Endodermal cell (in vitro differentiated cells): ENCODE data around the gene SLC35E4. TPM values are rescaled to one million over a fixed set of nuclear protein-coding genes. Genes with fewer than 3 reads are reported as not detected.

Experiments used
- DNase-seq: peaks from one replicate; pipeline ENCODE4 v3.0.0-alpha.2; 2017
- H3K27ac ChIP-seq: 2 replicates; pipeline ENCODE4 v1.5.1; 2013; ENCODE audit warnings: mild to moderate bottlenecking, low read depth, low read length, moderate library complexity
- H3K27me3 ChIP-seq: 2 replicates; pipeline ENCODE4 v1.6.1; 2013; ENCODE audit warnings: mild to moderate bottlenecking, low read length, moderate library complexity; ENCODE audit not compliant: insufficient read depth, control insufficient read depth, poor library complexity, severe bottlenecking
- H3K36me3 ChIP-seq: 2 replicates; pipeline ENCODE4 v1.7.0; 2013; ENCODE audit warnings: mild to moderate bottlenecking, low read length, moderate library complexity; ENCODE audit not compliant: control insufficient read depth, insufficient read depth
- H3K4me1 ChIP-seq: one replicate; pipeline ENCODE4 v1.7.0; 2013; ENCODE audit warnings: low read length; ENCODE audit not compliant: control insufficient read depth, insufficient read depth
- H3K4me3 ChIP-seq: 2 replicates; pipeline ENCODE4 v1.5.1; 2013; ENCODE audit warnings: mild to moderate bottlenecking, low read length, moderate library complexity
- H3K9ac ChIP-seq: 2 replicates; pipeline ENCODE4 v1.6.1; 2013; ENCODE audit warnings: mild to moderate bottlenecking, low read length, moderate library complexity; ENCODE audit not compliant: poor library complexity, severe bottlenecking; ENCODE audit errors: extremely low read depth
- H3K9me3 ChIP-seq: 2 replicates; pipeline ENCODE4 v1.6.1; 2013; ENCODE audit warnings: mild to moderate bottlenecking, low read length, moderate library complexity; ENCODE audit not compliant: control insufficient read depth
- H3K27ac Mint-ChIP-seq: 2 replicates; pipeline ENCODE4 v1.8.0; 2020; ENCODE audit warnings: mixed read lengths
- H3K27me3 Mint-ChIP-seq: 2 replicates; pipeline ENCODE4 v1.8.0; 2021; ENCODE audit warnings: mild to moderate bottlenecking, mixed read lengths; ENCODE audit not compliant: insufficient read depth
- H3K36me3 Mint-ChIP-seq: 2 replicates; pipeline ENCODE4 v1.8.0; 2020; ENCODE audit warnings: low read depth, mixed read lengths
- H3K4me1 Mint-ChIP-seq: 2 replicates; pipeline ENCODE4 v1.8.0; 2020; ENCODE audit warnings: mixed read lengths
- H3K4me3 Mint-ChIP-seq: 2 replicates; pipeline ENCODE4 v1.8.0; 2020; ENCODE audit warnings: mild to moderate bottlenecking, moderate library complexity, mixed read lengths
- H3K9me3 Mint-ChIP-seq: 2 replicates; pipeline ENCODE4 v1.8.0; 2020; ENCODE audit warnings: mild to moderate bottlenecking, mixed read lengths
- CTCF ChIP-seq: fragments of 200-600 bp; sonication (generic); conservative IDR thresholded peaks from 2 replicates; pipeline ENCODE4 v1.5.0; 2021; ENCODE audit warnings: antibody characterized with exemption, mild to moderate bottlenecking
- WGBS, 2 experiments: methylation state at CpG; one replicate each; pipeline versions ENCODE4 v1.1.5 to v1.1.7; 2013; ENCODE audit warnings: missing lambda C conversion rate in 2 of 2, mixed read lengths in 1 of 2; ENCODE audit not compliant: insufficient coverage in 1 of 2, insufficient read length in 1 of 2; 5-methylcytosine and 5-hydroxymethylcytosine counted together
- total RNA-seq, 2 donors: library from RNA; stranded (reverse); fragmentation: NEBNext Ultra II Directional in 1 of 2; extraction: Animal tissue kit (Norgen Biotek cat#: 25700) in 1 of 2; gene quantifications; 2 replicates in 1 of 2; 3 replicates in 1 of 2; pipeline ENCODE4 v1.2.1, GENCODE V29; 2021

Gene SLC35E4
- total RNA-seq, 2 donors from 2014 or later: 2.3 to 3.9 TPM

- H3K4me1 ChIP-seq: no peaks in the 10 kb centered on the region
- TF ChIP-seq CTCF: no peak
- no peak overlapping the region for H3K4me3 ChIP-seq
- no peak overlapping the region for H3K27ac Mint-ChIP-seq
- H3K9me3 ChIP-seq: no peaks in the 10 kb centered on the region
- H3K36me3 ChIP-seq: no peaks in the 10 kb centered on the region
- H3K27ac ChIP-seq: no peak overlapping the region
- H3K27me3 ChIP-seq: no peaks in the 10 kb centered on the region
- 91 to 100% methylated on average over 2 of the region's 2 CpGs for WGBS, 2 experiments
- no peaks in the 10 kb centered on the region for H3K9me3 Mint-ChIP-seq
- H3K27me3 Mint-ChIP-seq: peaks cover 11% of the 10 kb centered on the region
- H3K4me1 Mint-ChIP-seq: peaks cover 7% of the 10 kb centered on the region
- no peak for DNase-seq
- no peak overlapping the region for H3K9ac ChIP-seq
- H3K36me3 Mint-ChIP-seq: no peaks in the 10 kb centered on the region
- H3K4me3 Mint-ChIP-seq: no peak overlapping the region
Observed at GRCh38 chr22:30681831-30682230, 46.2 kb downstream of the SLC35E4 start.

GRCh38 chr22:30685178-30685577, 49.6 kb downstream of the SLC35E4 start:
- TF ChIP-seq CTCF: no peak
- no peaks in the 10 kb centered on the region for H3K27me3 ChIP-seq
- no peaks in the 10 kb centered on the region for H3K4me1 ChIP-seq
- Mint-ChIP-seq H3K36me3 (no peaks in the 10 kb centered on the region), H3K9me3 (no peaks in the 10 kb centered on the region), H3K27me3 (peaks cover 3% of the 10 kb centered on the region), H3K4me3 (no peak overlapping the region), H3K4me1 (peaks cover 4% of the 10 kb centered on the region), H3K27ac (no peak overlapping the region)
- 93 to 100% methylated on average over 1 to 7 of the region's 7 CpGs for WGBS, 2 experiments
- H3K9me3 ChIP-seq: no peaks in the 10 kb centered on the region
- no peak overlapping the region for H3K4me3 ChIP-seq
- H3K27ac ChIP-seq: no peak overlapping the region
- H3K36me3 ChIP-seq: no peaks in the 10 kb centered on the region
- DNase-seq: no peak
- H3K9ac ChIP-seq: no peak overlapping the region

GRCh38 chr22:30687358-30687757, 51.8 kb downstream of the SLC35E4 start:
- H3K36me3 ChIP-seq: no peaks in the 10 kb centered on the region
- Mint-ChIP-seq H3K36me3 (no peaks in the 10 kb centered on the region), H3K27me3 (peaks cover 3% of the 10 kb centered on the region), H3K4me1 (no peaks in the 10 kb centered on the region), H3K9me3 (no peaks in the 10 kb centered on the region), H3K27ac (no peak overlapping the region), H3K4me3 (no peak overlapping the region)
- H3K4me1 ChIP-seq: no peaks in the 10 kb centered on the region
- TF ChIP-seq CTCF: no peak
- no peak overlapping the region for H3K4me3 ChIP-seq
- no peak for DNase-seq
- H3K27ac ChIP-seq: no peak overlapping the region
- WGBS, 2 experiments: 95 to 96% methylated on average over 4 of the region's 4 CpGs
- H3K9ac ChIP-seq: no peak overlapping the region
- no peaks in the 10 kb centered on the region for H3K9me3 ChIP-seq
- no peaks in the 10 kb centered on the region for H3K27me3 ChIP-seq
